ENCODE data around the gene LPCAT3. TPM values are rescaled to one million over a fixed set of nuclear protein-coding genes. Genes with fewer than 3 reads are reported as not detected.

Gene LPCAT3
- total and polyA plus RNA-seq, 2 of the 13 experiments (the other 11 are each of a cell fraction or from before 2014, with no cell fraction given) = 44.5 to 64.3 TPM

DNA sequence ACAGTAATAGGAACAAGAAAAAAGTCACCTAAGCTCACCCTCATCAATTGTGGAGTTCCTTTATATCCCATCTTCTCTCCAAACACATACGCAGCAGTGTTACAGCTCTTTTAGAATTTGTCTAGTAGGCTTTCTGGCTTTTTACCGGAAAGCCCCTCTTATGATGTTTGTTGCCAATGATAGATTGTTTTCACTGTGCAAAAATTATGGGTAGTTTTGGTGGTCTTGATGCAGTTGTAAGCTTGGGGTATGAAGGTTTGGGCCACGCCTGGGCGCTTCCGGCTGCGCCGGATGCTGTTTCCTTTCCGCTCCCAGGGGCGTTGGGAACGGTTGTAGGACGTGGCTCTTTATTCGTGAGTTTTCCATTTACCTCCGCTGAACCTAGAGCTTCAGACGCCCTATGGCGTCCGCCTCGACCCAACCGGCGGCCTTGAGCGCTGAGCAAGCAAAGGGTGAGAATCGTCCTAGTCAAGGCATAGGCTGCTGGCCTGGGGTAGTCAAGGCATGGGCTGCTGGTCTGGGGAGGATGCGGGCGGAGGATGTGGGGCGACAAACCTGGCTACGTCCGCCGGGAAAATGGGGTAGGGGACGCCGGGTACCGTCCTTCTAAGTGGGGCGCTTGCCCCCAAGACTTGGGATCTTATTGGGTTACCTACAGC is 74.4 kb downstream of the LPCAT3 start, which contains the start of the genes C12orf57 and RNU7-1 (continued):
- peak; percentile 73 for TF ChIP-seq SIX1 (CRISPR knock-in tag; IDR thresholded peaks at IDR 0.05; ENCODE audit: borderline replicate concordance)
- TF ChIP-seq POLR2AphosphoS5 (IDR thresholded peaks at IDR 0.05; ENCODE audit: low read depth, low read length) = peak; percentile 100
- no peak for TF ChIP-seq ZNF251 (CRISPR knock-in tag; IDR thresholded peaks at IDR 0.05)
- no peak for TF ChIP-seq ZBTB20 (CRISPR knock-in tag; IDR thresholded peaks at IDR 0.05; ENCODE audit: borderline replicate concordance, low read depth)
- TF ChIP-seq SAP130 (CRISPR knock-in tag; IDR thresholded peaks at IDR 0.05; ENCODE audit: low read depth) = peak; percentile 86
- no peak; the same call in 1 of the 2 replicates for TF ChIP-seq HIVEP1 (CRISPR knock-in tag; IDR thresholded peaks at IDR 0.05)
- no peak for TF ChIP-seq AHR (CRISPR knock-in tag; IDR thresholded peaks at IDR 0.05)
- TF ChIP-seq ESRRA (CRISPR knock-in tag; IDR thresholded peaks at IDR 0.05; ENCODE audit: low read depth) = peak; percentile 66; the same call in 1 of the 2 replicates
- no peak for TF ChIP-seq CAMTA2 (CRISPR knock-in tag; IDR thresholded peaks at IDR 0.05; ENCODE audit: borderline replicate concordance)
- TF ChIP-seq, protein P1, sequence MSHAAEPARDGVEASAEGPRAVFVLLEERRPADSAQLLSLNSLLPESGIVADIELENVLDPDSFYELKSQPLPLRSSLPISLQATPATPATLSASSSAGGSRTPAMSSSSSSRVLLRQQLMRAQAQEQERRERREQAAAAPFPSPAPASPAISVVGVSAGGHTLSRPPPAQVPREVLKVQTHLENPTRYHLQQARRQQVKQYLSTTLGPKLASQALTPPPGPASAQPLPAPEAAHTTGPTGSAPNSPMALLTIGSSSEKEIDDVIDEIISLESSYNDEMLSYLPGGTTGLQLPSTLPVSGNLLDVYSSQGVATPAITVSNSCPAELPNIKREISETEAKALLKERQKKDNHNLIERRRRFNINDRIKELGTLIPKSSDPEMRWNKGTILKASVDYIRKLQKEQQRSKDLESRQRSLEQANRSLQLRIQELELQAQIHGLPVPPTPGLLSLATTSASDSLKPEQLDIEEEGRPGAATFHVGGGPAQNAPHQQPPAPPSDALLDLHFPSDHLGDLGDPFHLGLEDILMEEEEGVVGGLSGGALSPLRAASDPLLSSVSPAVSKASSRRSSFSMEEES (CRISPR knock-in tag; IDR thresholded peaks at IDR 0.05) = peak; percentile 82
- TF ChIP-seq ZSCAN30 (CRISPR knock-in tag; IDR thresholded peaks at IDR 0.05) = no peak
- peak; percentile 82; the same call in 1 of the 2 replicates for TF ChIP-seq HMG20B (CRISPR knock-in tag; conservative IDR thresholded peaks at IDR 0.05)
- TF ChIP-seq, protein P2, sequence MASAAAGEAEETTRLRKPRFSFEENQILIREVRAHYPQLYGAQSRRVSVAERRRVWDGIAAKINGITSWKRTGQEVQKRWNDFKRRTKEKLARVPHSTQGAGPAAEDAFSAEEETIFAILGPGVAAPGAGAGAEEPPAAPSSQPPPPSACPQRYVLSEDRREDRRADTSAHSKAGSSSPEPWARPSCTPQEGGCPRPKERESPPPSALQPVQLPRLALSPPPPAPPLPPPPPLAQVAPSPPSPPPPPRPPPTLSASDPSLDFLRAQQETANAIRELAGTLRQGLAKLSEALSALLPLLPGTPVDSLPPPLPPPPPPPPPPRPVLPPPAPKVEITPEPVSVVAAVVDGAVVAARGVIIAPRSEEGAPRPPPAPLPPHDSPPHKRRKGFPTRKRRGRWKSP (CRISPR knock-in tag; IDR thresholded peaks at IDR 0.05) = peak; percentile 79
- no peak for TF ChIP-seq ZNF207 (IDR thresholded peaks at IDR 0.05; ENCODE audit: borderline replicate concordance)
- TF ChIP-seq ZNF766 (CRISPR knock-in tag; IDR thresholded peaks at IDR 0.05; ENCODE audit: borderline replicate concordance) = 0 out of 2 replicates have a peak, but pooled peaks have one; percentile 50
- TF ChIP-seq TSC22D2 (CRISPR knock-in tag; IDR thresholded peaks at IDR 0.05; ENCODE audit: borderline replicate concordance) = no peak
- peak; percentile 100 for TF ChIP-seq POLR2G (IDR thresholded peaks at IDR 0.05; ENCODE audit: low read depth, low read length)
- TF ChIP-seq HMGA1 (CRISPR knock-in tag; conservative IDR thresholded peaks at IDR 0.05) = no peak
- TF ChIP-seq, protein P3, sequence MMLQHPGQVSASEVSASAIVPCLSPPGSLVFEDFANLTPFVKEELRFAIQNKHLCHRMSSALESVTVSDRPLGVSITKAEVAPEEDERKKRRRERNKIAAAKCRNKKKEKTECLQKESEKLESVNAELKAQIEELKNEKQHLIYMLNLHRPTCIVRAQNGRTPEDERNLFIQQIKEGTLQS (CRISPR knock-in tag; IDR thresholded peaks at IDR 0.05) = peak; percentile 73
- no peak for TF ChIP-seq FOXA1 (IDR thresholded peaks at IDR 0.05)
- TF ChIP-seq FOXA1 (CRISPR knock-in tag; IDR thresholded peaks at IDR 0.05) = no peak; the same call in 1 of the 2 replicates
- TF ChIP-seq ATM (IDR thresholded peaks at IDR 0.05; ENCODE audit: borderline replicate concordance) = no peak
- TF ChIP-seq STAG1 (CRISPR knock-in tag; IDR thresholded peaks at IDR 0.05) = no peak; the same call in 1 of the 2 replicates
- TF ChIP-seq, protein P4, sequence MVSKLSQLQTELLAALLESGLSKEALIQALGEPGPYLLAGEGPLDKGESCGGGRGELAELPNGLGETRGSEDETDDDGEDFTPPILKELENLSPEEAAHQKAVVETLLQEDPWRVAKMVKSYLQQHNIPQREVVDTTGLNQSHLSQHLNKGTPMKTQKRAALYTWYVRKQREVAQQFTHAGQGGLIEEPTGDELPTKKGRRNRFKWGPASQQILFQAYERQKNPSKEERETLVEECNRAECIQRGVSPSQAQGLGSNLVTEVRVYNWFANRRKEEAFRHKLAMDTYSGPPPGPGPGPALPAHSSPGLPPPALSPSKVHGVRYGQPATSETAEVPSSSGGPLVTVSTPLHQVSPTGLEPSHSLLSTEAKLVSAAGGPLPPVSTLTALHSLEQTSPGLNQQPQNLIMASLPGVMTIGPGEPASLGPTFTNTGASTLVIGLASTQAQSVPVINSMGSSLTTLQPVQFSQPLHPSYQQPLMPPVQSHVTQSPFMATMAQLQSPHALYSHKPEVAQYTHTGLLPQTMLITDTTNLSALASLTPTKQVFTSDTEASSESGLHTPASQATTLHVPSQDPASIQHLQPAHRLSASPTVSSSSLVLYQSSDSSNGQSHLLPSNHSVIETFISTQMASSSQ (IDR thresholded peaks at IDR 0.05; ENCODE audit: low read depth) = peak; percentile 65
- TF ChIP-seq, protein P4 (CRISPR knock-in tag; IDR thresholded peaks at IDR 0.05; ENCODE audit: borderline replicate concordance) = peak; percentile 69; the same call in 1 of the 2 replicates
- no peak; the same call in 1 of the 2 replicates for TF ChIP-seq HHEX (CRISPR knock-in tag; IDR thresholded peaks at IDR 0.05)

Measured in HepG2 (cell line).